Muscle of back (tissue), 13 donors: ENCODE measurements around the gene KCTD15. TPM values are rescaled to one million over a fixed set of nuclear protein-coding genes. Genes with fewer than 3 reads are reported as not detected.

Experiments
- DNase-seq, 3 donors: peaks; one replicate each; pipeline versions ENCODE4 v3.0.0 to v3.0.0-alpha.2; 2013
- long read RNA-seq, 9 donors: transcript quantifications; one replicate each; lab custom pipeline, GENCODE V29; 2026
- polyA plus RNA-seq, 10 donors: library from polyadenylated mRNA; unstranded; fragments of 120-200 nt; gene quantifications; one replicate each; pipeline ENCODE4 v1.2.1, GENCODE V29; 2013; ENCODE audit not compliant: insufficient read length in 10 of 10

KCTD15 gene
- 10 to 100 TPM; 21.1 to 45.6 (median 32.6) TPM for polyA plus RNA-seq
- long read RNA-seq, donor 1, partial matches to known transcripts: 0 of 1 reads
- long read RNA-seq, donor 1, other reads (novel, unspliced or antisense): 0 of 1 reads
- long read RNA-seq, donor 2, partial matches to known transcripts: 0 of 1 reads
- long read RNA-seq, donor 2, other reads (novel, unspliced or antisense): 0 of 1 reads
- long read RNA-seq, donor 3: 0 reads
- long read RNA-seq, donor 4, partial matches to known transcripts: 0 of 1 reads
- long read RNA-seq, donor 4, other reads (novel, unspliced or antisense): 0 of 1 reads
- long read RNA-seq, donor 5: 0 reads
- long read RNA-seq, donor 6, partial matches to known transcripts: 0 of 2 reads
- long read RNA-seq, donor 6, other reads (novel, unspliced or antisense): 0 of 2 reads
- long read RNA-seq, donor 7, partial matches to known transcripts: 0 of 2 reads
- long read RNA-seq, donor 7, other reads (novel, unspliced or antisense): 0 of 2 reads
- long read RNA-seq, donor 8, partial matches to known transcripts: 0 of 2 reads
- long read RNA-seq, donor 8, other reads (novel, unspliced or antisense): 0 of 2 reads
- long read RNA-seq, donor 9, partial matches to known transcripts: 0 of 1 reads
- long read RNA-seq, donor 9, other reads (novel, unspliced or antisense): 0 of 1 reads

GRCh38 chr19:33796164-33796875 lies at the start of gene KCTD15:
KCTD15 (plus strand) TSS chr19:33796870; CDS start chr19:33800455, 3,585 bp downstream.
- peak in 2 of 3 donors; percentile 67 to 92 for DNase-seq

- no peak for DNase-seq
These were observed 49.4 kb upstream of the KCTD15 start for GRCh38 chr19:33747273-33747672.

GRCh38 chr19:33748231-33748630 lies 48.4 kb upstream of the KCTD15 start:
- DNase-seq: no peak

GRCh38 chr19:33749016-33749415 lies 47.7 kb upstream of the KCTD15 start:
- no peak for DNase-seq

GRCh38 chr19:33749619-33750175 lies 47.0 kb upstream of the KCTD15 start:
- no peak for DNase-seq

GRCh38 chr19:33750587-33751435 lies 45.9 kb upstream of the KCTD15 start:
- DNase-seq: no peak

- DNase-seq: no peak
These were observed 45.3 kb upstream of the KCTD15 start for GRCh38 chr19:33751436-33751770.

- no peak for DNase-seq
These were observed 44.5 kb upstream of the KCTD15 start for GRCh38 chr19:33752018-33752800.

- no peak for DNase-seq
These were observed 43.7 kb upstream of the KCTD15 start for GRCh38 chr19:33752945-33753344.

- no peak for DNase-seq
These were observed 42.3 kb upstream of the KCTD15 start for GRCh38 chr19:33754361-33754760.

GRCh38 chr19:33755099-33756035 lies 41.3 kb upstream of the KCTD15 start:
- DNase-seq: no peak

GRCh38 chr19:33756177-33756576 lies 40.5 kb upstream of the KCTD15 start:
- DNase-seq: no peak

GRCh38 chr19:33758541-33759013 lies 38.1 kb upstream of the KCTD15 start:
- DNase-seq: no peak

GRCh38 chr19:33759356-33759755 lies 37.3 kb upstream of the KCTD15 start:
- DNase-seq: no peak

GRCh38 chr19:33763633-33764371 lies 32.9 kb upstream of the KCTD15 start:
- DNase-seq: no peak

- DNase-seq: no peak
These were observed 30.0 kb upstream of the KCTD15 start for GRCh38 chr19:33766623-33767022.

GRCh38 chr19:33767898-33768413 lies 28.7 kb upstream of the KCTD15 start:
- DNase-seq: peak; percentile 11 to 51 (median 42)

GRCh38 chr19:33769208-33769607 lies 27.5 kb upstream of the KCTD15 start:
- no peak for DNase-seq
